Stimulated activated memory B cell treated with anti-CD40 and anti-IgM and Interleukin-4, amounts not matched to agents 10 μg/mL and 1 μg/mL and 100 μg/mL, for 72 hours (primary cell): ENCODE data around the gene PRSS8.
"Not testable (repeated sequence)": the region's sequence is repeated elsewhere in the genome, so short reads cannot be mapped to it uniquely, and the experiment has no call there.

Experiments
- ATAC-seq: fragments of 150-1000 bp; cut with Tn5 transposase; 2 replicates; pipeline ENCODE4 v1.10.0; 2021
- H3K27ac Mint-ChIP-seq: one replicate; pipeline ENCODE4 v1.8.0; 2022; ENCODE audit warnings: mild to moderate bottlenecking, mixed read lengths
- H3K27me3 Mint-ChIP-seq: one replicate; pipeline ENCODE4 v1.8.0; 2022; ENCODE audit warnings: mixed read lengths
- H3K36me3 Mint-ChIP-seq: one replicate; pipeline ENCODE4 v1.8.0; 2022; ENCODE audit warnings: mixed read lengths
- H3K4me1 Mint-ChIP-seq: one replicate; pipeline ENCODE4 v1.8.0; 2022; ENCODE audit warnings: mixed read lengths
- H3K4me3 Mint-ChIP-seq: one replicate; pipeline ENCODE4 v1.8.0; 2022; ENCODE audit warnings: mild to moderate bottlenecking, moderate library complexity, mixed read lengths
- H3K9me3 Mint-ChIP-seq: one replicate; pipeline ENCODE4 v1.8.0; 2022; ENCODE audit warnings: mixed read lengths

PRSS8 gene

GRCh38 chr16:31135535-31136286 is at the start of gene PRSS8:
Gene PRSS8, minus strand, starts transcription at chr16:31135727. Its CDS starts 229 bp downstream, at chr16:31135498.
- peaks cover 13% of the 10 kb centered on the region for H3K36me3 Mint-ChIP-seq
- H3K27ac Mint-ChIP-seq, result no peak within 1 kb of the TSS
- H3K4me3 Mint-ChIP-seq, result no peak within 1 kb of the TSS
- ATAC-seq, result no peak
- H3K4me1 Mint-ChIP-seq, result no peaks in the 10 kb centered on the region
- no peaks in the 10 kb centered on the region for H3K9me3 Mint-ChIP-seq
- no peaks in the 10 kb centered on the region for H3K27me3 Mint-ChIP-seq

GRCh38 chr16:31184888-31185287 is 49.4 kb upstream of the PRSS8 start:
- Mint-ChIP-seq H3K36me3 (peaks cover 87% of the 10 kb centered on the region), H3K4me1 (peaks cover 70% of the 10 kb centered on the region), H3K4me3 (no peak overlapping the region), H3K9me3 (no peaks in the 10 kb centered on the region), H3K27me3 (no peaks in the 10 kb centered on the region), H3K27ac (peak overlapping the region; percentile 43)
- ATAC-seq, result no peak

- Mint-ChIP-seq H3K4me1 (peaks cover 67% of the 10 kb centered on the region), H3K4me3 (no peak overlapping the region), H3K9me3 (no peaks in the 10 kb centered on the region), H3K36me3 (peaks cover 76% of the 10 kb centered on the region), H3K27me3 (no peaks in the 10 kb centered on the region), H3K27ac (peak overlapping the region; percentile 100)
- no peak for ATAC-seq
Observed at GRCh38 chr16:31183432-31184428, 48.2 kb upstream of the PRSS8 start.

GRCh38 chr16:31182391-31182790 is 46.9 kb upstream of the PRSS8 start:
- Mint-ChIP-seq H3K27ac (peak overlapping the region; percentile 100), H3K4me1 (peaks cover 75% of the 10 kb centered on the region), H3K4me3 (peak overlapping the region; percentile 96), H3K27me3 (no peaks in the 10 kb centered on the region), H3K36me3 (peaks cover 62% of the 10 kb centered on the region), H3K9me3 (no peaks in the 10 kb centered on the region)
- ATAC-seq, result no peak

GRCh38 chr16:31181102-31181830 is 45.7 kb upstream of the PRSS8 start:
- no peak for ATAC-seq
- H3K4me3 Mint-ChIP-seq, result peak overlapping the region; percentile 96
- H3K27me3 Mint-ChIP-seq, result no peaks in the 10 kb centered on the region
- peaks cover 75% of the 10 kb centered on the region for H3K4me1 Mint-ChIP-seq
- no peaks in the 10 kb centered on the region for H3K9me3 Mint-ChIP-seq
- peak overlapping the region; percentile 100 for H3K27ac Mint-ChIP-seq
- H3K36me3 Mint-ChIP-seq, result peaks cover 51% of the 10 kb centered on the region

GRCh38 chr16:31179747-31180459 is 44.4 kb upstream of the PRSS8 start, which contains the start of gene FUS:
Gene FUS, plus strand, starts transcription at chr16:31180139. Its CDS starts 76 bp downstream, at chr16:31180215.
- peaks cover 62% of the 10 kb centered on the region for H3K4me1 Mint-ChIP-seq
- ATAC-seq, result peak; percentile 85
- no peaks in the 10 kb centered on the region for H3K9me3 Mint-ChIP-seq
- H3K4me3 Mint-ChIP-seq, result peak within 1 kb of the TSS; percentile 96
- peak within 1 kb of the TSS; percentile 100 for H3K27ac Mint-ChIP-seq
- H3K36me3 Mint-ChIP-seq, result peaks cover 37% of the 10 kb centered on the region
- H3K27me3 Mint-ChIP-seq, result no peaks in the 10 kb centered on the region

- no peaks in the 10 kb centered on the region for H3K9me3 Mint-ChIP-seq
- no peaks in the 10 kb centered on the region for H3K27me3 Mint-ChIP-seq
- ATAC-seq, result peak; percentile 35
- H3K4me1 Mint-ChIP-seq, result peaks cover 56% of the 10 kb centered on the region
- peaks cover 33% of the 10 kb centered on the region for H3K36me3 Mint-ChIP-seq
- H3K27ac Mint-ChIP-seq, result peak overlapping the region; percentile 100
- peak overlapping the region; percentile 96 for H3K4me3 Mint-ChIP-seq
Observed at GRCh38 chr16:31179219-31179746, 43.8 kb upstream of the PRSS8 start.

GRCh38 chr16:31177136-31177535 is 41.6 kb upstream of the PRSS8 start:
- Mint-ChIP-seq H3K27ac (peak overlapping the region; percentile 70), H3K4me1 (peaks cover 36% of the 10 kb centered on the region), H3K27me3 (no peaks in the 10 kb centered on the region), H3K9me3 (no peaks in the 10 kb centered on the region), H3K4me3 (peak overlapping the region; percentile 31), H3K36me3 (peaks cover 12% of the 10 kb centered on the region)
- no peak for ATAC-seq

GRCh38 chr16:31170048-31170447 is 34.5 kb upstream of the PRSS8 start:
- not testable (repeated sequence) for H3K27ac Mint-ChIP-seq

GRCh38 chr16:31168848-31169247 is 33.3 kb upstream of the PRSS8 start:
- no peaks in the 10 kb centered on the region for H3K9me3 Mint-ChIP-seq
- H3K4me3 Mint-ChIP-seq, result no peak overlapping the region
- no peaks in the 10 kb centered on the region for H3K36me3 Mint-ChIP-seq
- H3K27me3 Mint-ChIP-seq, result no peaks in the 10 kb centered on the region
- no peak overlapping the region for H3K27ac Mint-ChIP-seq
- H3K4me1 Mint-ChIP-seq, result no peaks in the 10 kb centered on the region
- no peak for ATAC-seq

More at GRCh38 chr16:31170048-31170447, 34.5 kb upstream of the PRSS8 start:
- H3K27me3 Mint-ChIP-seq, H3K36me3 Mint-ChIP-seq, ATAC-seq, H3K4me3 Mint-ChIP-seq, H3K9me3 Mint-ChIP-seq, H3K4me1 Mint-ChIP-seq: not testable (repeated sequence)

GRCh38 chr16:31167315-31167714 is 31.8 kb upstream of the PRSS8 start:
- Mint-ChIP-seq H3K4me1 (no peaks in the 10 kb centered on the region), H3K27me3 (no peaks in the 10 kb centered on the region), H3K36me3 (no peaks in the 10 kb centered on the region), H3K4me3 (no peak overlapping the region), H3K9me3 (no peaks in the 10 kb centered on the region), H3K27ac (no peak overlapping the region)
- ATAC-seq, result no peak

- Mint-ChIP-seq H3K9me3 (no peaks in the 10 kb centered on the region), H3K27ac (no peak overlapping the region), H3K4me3 (peak overlapping the region; percentile 18), H3K4me1 (peaks cover 7% of the 10 kb centered on the region), H3K36me3 (no peaks in the 10 kb centered on the region), H3K27me3 (no peaks in the 10 kb centered on the region)
- peak; percentile 59 for ATAC-seq
Observed at GRCh38 chr16:31157136-31157535, 21.6 kb upstream of the PRSS8 start.

- H3K4me3 Mint-ChIP-seq, ATAC-seq, H3K4me1 Mint-ChIP-seq, H3K27ac Mint-ChIP-seq, H3K36me3 Mint-ChIP-seq, H3K27me3 Mint-ChIP-seq, H3K9me3 Mint-ChIP-seq: not testable (repeated sequence)
Observed at GRCh38 chr16:31150976-31151375, 15.4 kb upstream of the PRSS8 start.
